ENCODE data around the gene AP4E1.
A peak's percentile ranks its signal among the peaks of the same experiment; 100 is the strongest.
"Not testable (repeated sequence)": the region's sequence is repeated elsewhere in the genome, so short reads cannot be mapped to it uniquely, and the experiment has no call there.

Gene AP4E1

DNA sequence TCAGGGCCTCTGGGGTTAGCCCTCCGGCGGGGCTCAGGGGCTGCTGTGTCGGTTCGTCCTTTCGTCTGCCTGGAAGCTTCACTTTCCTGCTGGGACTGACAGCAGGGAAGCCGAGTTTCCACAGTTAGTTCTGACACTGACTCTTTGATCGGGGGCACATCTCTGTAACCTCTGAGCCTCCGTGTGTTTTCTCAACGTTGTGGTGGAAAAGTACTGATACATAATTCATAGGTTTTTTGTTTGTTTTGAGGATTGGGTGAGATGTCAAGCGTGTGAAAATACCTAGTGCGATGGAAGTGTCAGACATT lies 481 bp downstream of the AP4E1 start:
- ATAC-seq, result no peak
- Mint-ChIP-seq H3K36me3 (peaks cover 61% of the 10 kb centered on the region), H3K4me1 (peaks cover 27% of the 10 kb centered on the region), H3K27ac (peak overlapping the region; percentile 98), H3K4me3 (peak overlapping the region; percentile 84), H3K9me3 (no peaks in the 10 kb centered on the region)
- DNase-seq (ENCODE audit: low spot score in 2 of 2), result no peak

DNA sequence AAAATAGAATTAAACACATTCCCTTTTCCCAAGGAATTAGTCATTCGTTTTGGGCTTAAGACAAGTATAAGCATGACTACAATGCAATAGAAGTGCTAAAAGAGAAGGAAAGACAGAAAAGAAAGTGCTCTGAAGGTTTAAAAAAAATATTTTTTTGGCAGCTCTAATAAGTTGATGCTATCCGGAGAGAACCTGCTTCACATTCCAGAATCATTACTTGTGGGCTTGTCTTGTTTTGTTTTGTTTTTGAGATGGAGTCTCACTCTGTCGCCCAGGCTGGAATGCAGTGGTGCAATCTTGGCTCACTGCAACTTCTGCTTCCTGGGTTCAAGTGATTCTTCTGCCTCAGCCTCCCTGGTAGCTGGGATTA lies 1.9 kb downstream of the AP4E1 start:
- H3K4me1 Mint-ChIP-seq, result peaks cover 27% of the 10 kb centered on the region
- ATAC-seq; H3K27ac Mint-ChIP-seq; H3K9me3 Mint-ChIP-seq; DNase-seq (ENCODE audit: low spot score in 2 of 2): not testable (repeated sequence)
- H3K4me3 Mint-ChIP-seq, result peak overlapping the region; percentile 84
- peaks cover 76% of the 10 kb centered on the region for H3K36me3 Mint-ChIP-seq

DNA sequence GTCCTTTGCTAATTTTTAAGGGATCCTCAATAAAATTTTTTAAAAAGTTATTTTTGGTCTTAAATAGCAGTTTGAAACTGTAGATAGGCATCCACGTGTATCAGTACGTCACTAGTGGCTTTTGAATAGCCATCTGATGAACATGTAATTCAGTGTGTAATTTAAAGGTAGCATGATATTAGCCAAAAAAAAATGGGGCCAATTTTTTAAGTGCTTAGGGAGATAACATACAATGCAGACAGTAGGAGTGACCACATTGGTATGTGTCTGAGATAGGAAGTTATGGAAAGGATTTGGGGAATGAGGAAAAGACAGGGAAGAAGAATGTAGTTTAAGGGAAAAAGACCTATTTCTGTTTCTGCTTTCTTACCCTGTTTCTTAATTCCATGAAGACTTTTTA lies 2.5 kb downstream of the AP4E1 start:
- H3K4me3 Mint-ChIP-seq, result peak overlapping the region; percentile 84

DNA sequence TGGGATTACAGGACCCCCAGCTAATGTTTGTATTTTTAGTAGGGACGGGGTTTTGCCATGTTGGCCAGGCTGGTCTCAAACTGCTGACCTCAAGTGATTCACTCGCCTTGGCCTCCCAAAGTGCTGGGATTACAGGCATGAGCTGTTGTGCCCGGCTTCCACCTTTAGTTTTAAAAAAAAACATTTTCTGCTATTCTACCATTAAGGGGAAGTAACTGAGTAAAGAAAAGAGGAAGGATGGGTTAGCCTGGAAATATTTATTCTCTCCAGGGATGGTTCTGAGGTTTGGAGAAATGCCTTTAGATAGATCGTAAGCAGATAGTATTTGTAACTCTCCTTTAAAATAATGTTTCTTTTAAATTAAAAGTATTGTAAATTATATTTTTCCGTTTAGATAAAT lies 3.1 kb downstream of the AP4E1 start:
- Mint-ChIP-seq H3K9me3 (no peaks in the 10 kb centered on the region), H3K36me3 (peaks cover 88% of the 10 kb centered on the region), H3K4me1 (peaks cover 27% of the 10 kb centered on the region), H3K27ac (no peak overlapping the region), H3K4me3 (no peak overlapping the region)
- DNase-seq (ENCODE audit: low spot score in 2 of 2), result no peak
- ATAC-seq, result no peak

More for the DNA sequence above, 2.5 kb downstream of the AP4E1 start:
- DNase-seq (ENCODE audit: low spot score in 2 of 2) (no peak), ATAC-seq (no peak)
- Mint-ChIP-seq H3K4me1 (peaks cover 27% of the 10 kb centered on the region), H3K36me3 (peaks cover 82% of the 10 kb centered on the region), H3K27ac (no peak overlapping the region), H3K9me3 (no peaks in the 10 kb centered on the region)

DNA sequence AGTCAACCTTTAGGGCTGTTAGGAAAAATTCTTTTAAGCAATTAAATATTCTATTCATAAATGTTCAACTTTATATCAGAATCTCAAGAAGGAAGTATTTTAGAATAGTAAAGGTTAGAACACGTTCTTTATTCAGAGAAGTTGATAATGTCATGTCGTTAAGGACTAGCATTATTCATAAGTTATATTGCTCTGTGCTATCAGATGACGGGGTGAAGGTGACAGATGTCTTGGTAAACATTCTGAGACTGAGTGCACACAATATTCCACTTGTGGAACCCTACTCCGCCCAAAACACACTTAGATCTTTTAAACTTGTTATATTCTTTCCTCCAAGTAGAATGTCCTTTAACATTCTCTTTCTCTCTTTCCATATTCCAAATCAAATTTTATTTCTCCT lies 7.9 kb downstream of the AP4E1 start:
- Mint-ChIP-seq H3K9me3 (no peaks in the 10 kb centered on the region), H3K4me1 (peaks cover 6% of the 10 kb centered on the region), H3K36me3 (peaks cover 100% of the 10 kb centered on the region), H3K27ac (no peak overlapping the region), H3K4me3 (no peak overlapping the region)
- ATAC-seq (no peak), DNase-seq (ENCODE audit: low spot score in 2 of 2) (no peak)

DNA sequence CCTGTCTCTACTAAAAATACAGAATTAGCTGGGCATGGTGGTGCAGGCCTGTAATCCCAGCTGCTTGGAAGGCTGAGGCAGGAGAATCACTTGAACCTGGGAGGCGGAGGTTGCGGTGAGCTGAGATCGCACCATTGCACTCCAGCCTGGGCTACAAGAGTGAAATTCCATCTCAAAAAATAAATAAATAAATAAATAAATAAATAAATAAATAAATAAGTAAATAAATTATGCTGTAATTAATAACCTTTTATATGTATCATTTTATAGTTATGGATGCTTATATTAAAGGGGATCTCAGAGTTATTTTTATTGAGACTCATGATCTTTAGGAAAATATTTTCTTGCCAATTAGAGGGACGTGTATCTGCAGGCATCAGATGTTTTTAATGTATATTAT lies 10.9 kb downstream of the AP4E1 start:
- not testable (repeated sequence) for ATAC-seq; H3K27ac Mint-ChIP-seq; DNase-seq (ENCODE audit: low spot score in 2 of 2); H3K4me1 Mint-ChIP-seq; H3K4me3 Mint-ChIP-seq; H3K9me3 Mint-ChIP-seq
- peaks cover 93% of the 10 kb centered on the region for H3K36me3 Mint-ChIP-seq

DNA sequence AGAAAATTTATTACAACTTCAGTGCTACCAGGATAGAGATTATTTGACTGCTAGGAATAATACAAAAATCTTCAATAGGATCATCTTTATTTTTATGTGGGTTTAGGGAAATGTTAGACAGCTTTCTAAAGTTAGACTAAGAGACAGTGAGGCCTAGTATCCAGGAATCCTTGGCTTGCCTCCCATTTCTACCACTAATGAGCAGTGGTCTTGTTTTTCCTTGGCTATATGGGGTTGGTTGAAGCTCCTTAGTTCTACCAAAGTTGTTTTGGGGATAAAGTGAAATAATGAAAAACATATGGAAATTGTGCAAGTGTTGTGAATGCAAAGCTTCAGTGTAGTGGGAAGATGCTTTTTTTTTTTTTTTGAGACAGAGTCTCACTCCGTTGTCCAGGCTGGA lies 16.8 kb downstream of the AP4E1 start:
- no peak overlapping the region for H3K27ac Mint-ChIP-seq
- H3K9me3 Mint-ChIP-seq, result no peaks in the 10 kb centered on the region
- H3K4me3 Mint-ChIP-seq, result no peak overlapping the region
- ATAC-seq, result no peak
- peaks cover 92% of the 10 kb centered on the region for H3K36me3 Mint-ChIP-seq
- peaks cover 8% of the 10 kb centered on the region for H3K4me1 Mint-ChIP-seq
- DNase-seq (ENCODE audit: low spot score in 2 of 2), result no peak

DNA sequence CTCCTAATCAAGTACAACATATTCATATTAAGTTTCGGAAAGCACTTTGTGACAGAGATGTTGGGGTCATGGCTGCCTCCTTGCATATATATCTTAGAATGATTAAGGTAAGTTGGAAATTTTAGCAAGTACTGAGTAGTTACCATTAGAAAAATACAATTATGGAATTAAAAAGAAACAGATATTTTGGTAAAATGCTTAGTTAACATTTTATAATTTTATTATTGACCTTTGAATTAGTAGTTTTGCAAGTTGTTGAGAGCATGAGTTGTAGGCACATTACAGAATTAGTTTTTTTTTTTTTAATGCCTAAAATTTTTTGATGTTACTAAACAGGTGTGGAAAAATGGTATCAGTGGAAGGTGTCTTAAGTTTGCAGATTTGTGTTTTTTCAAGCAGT lies 20.6 kb downstream of the AP4E1 start:
- no peak overlapping the region for H3K27ac Mint-ChIP-seq
- ATAC-seq, result no peak
- H3K4me1 Mint-ChIP-seq, result no peaks in the 10 kb centered on the region
- H3K4me3 Mint-ChIP-seq, result no peak overlapping the region
- H3K36me3 Mint-ChIP-seq, result peaks cover 93% of the 10 kb centered on the region
- no peak for DNase-seq (ENCODE audit: low spot score in 2 of 2)
- H3K9me3 Mint-ChIP-seq, result no peaks in the 10 kb centered on the region

DNA sequence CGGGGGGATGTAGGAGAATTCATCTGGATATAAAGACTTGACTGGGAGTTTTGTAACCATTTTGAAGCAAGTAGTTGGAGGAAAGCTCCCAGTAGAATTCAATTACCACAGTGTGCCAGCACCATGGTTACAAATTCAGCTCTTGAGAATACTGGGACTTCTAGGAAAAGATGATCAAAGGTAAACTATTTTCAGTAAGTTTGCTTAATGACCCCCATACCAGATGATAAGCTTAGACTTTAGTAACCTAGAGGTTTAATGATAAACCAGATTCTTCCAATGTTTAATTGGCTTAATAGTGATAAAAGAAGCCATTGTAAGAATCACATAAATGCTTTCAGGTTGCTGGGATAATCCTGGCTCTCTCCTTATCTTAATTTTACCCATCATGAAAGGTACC lies 22.3 kb downstream of the AP4E1 start:
- no peaks in the 10 kb centered on the region for H3K4me1 Mint-ChIP-seq
- H3K4me3 Mint-ChIP-seq, result no peak overlapping the region
- no peak overlapping the region for H3K27ac Mint-ChIP-seq
- DNase-seq (ENCODE audit: low spot score in 2 of 2) (no peak), ATAC-seq (no peak)
- H3K36me3 Mint-ChIP-seq, result peaks cover 87% of the 10 kb centered on the region
- no peaks in the 10 kb centered on the region for H3K9me3 Mint-ChIP-seq

DNA sequence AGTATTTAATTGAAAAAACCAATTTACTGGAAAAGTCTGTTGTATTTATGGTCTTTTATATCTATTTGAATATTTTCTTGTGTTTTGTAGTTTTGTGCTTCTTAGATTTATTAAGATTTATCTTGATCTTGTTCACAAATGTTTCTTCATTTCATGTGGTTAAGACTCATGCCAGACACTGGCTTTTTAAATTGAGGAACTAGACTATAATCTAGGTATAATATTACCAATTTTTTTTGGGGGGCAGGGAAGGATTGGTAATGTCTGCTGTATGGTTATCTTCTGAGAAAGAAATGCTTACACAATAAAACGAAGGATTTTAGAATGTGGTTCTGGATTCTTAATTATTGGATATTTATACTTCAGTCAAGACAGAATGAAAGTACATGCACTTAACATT lies 24.9 kb downstream of the AP4E1 start:
- Mint-ChIP-seq H3K27ac (no peak overlapping the region), H3K4me3 (no peak overlapping the region), H3K36me3 (peaks cover 87% of the 10 kb centered on the region), H3K4me1 (no peaks in the 10 kb centered on the region), H3K9me3 (no peaks in the 10 kb centered on the region)
- ATAC-seq, result no peak
- DNase-seq (ENCODE audit: low spot score in 2 of 2), result no peak

DNA sequence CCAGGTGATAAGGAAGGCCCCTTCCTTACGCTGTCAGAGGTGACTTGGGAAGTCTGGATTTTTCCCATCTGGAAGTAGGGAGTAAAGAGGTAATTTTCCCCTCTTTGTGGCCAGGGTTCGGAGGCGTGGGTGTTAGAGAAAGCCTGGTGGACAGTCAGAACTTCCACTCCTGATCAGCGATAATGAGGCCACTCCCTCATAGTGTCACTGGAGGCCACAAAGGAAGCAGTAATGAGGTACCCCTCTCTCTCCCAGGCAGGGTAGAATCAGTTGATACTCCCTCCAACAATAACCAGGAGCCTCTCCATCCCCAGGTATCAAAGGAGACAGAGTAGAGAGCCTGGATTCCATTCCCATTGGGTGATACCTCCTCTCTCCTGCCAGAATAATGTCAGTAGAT lies 30.0 kb downstream of the AP4E1 start:
- Mint-ChIP-seq H3K9me3 (no peaks in the 10 kb centered on the region), H3K36me3 (peaks cover 74% of the 10 kb centered on the region), H3K27ac (no peak overlapping the region), H3K4me1 (no peaks in the 10 kb centered on the region), H3K4me3 (no peak overlapping the region)
- DNase-seq (ENCODE audit: low spot score in 2 of 2) (no peak), ATAC-seq (no peak)

DNA sequence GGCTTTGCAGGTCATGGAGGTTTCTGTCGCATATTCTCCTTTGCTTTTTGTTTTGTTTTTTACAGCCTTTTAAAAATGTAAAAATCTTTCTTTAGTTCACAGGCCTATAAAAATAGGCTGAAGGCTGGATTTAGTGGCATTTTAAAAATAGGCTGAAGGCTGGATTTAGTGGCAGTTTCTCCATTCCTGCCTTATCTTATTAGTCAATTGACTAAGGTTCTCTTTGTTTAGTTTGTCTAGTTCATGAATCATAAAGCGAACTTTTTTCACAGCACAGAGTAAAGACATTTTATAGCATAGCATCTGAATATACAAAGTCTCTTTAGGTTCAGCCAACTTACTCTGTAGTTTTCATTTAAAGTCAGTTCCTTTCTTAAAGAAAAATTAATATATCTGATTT lies 31.4 kb downstream of the AP4E1 start:
- no peak for DNase-seq (ENCODE audit: low spot score in 2 of 2)
- no peak overlapping the region for H3K4me3 Mint-ChIP-seq
- H3K9me3 Mint-ChIP-seq, result no peaks in the 10 kb centered on the region
- no peak for ATAC-seq
- peaks cover 83% of the 10 kb centered on the region for H3K36me3 Mint-ChIP-seq
- H3K4me1 Mint-ChIP-seq, result no peaks in the 10 kb centered on the region
- H3K27ac Mint-ChIP-seq, result no peak overlapping the region

DNA sequence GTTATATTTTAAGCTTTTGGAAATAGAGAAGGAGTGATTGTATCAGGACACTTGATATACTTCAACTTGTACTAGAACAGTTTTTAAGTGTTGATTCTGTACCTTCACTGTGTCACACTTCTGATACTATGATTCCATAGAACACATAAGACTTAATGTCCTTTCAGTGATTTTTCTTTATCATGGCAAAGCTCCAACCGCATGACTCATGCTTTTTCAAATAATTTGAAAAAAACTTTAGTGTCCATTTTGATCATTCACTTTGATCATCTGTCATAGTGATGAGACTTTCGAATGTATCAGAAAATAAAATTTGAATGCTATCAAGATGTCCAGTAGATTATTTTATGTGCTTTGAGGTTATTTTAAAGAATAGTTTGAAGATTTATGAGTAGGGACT lies 32.0 kb downstream of the AP4E1 start:
- H3K9me3 Mint-ChIP-seq, result no peaks in the 10 kb centered on the region
- no peak overlapping the region for H3K27ac Mint-ChIP-seq
- DNase-seq (ENCODE audit: low spot score in 2 of 2) (no peak), ATAC-seq (no peak)
- peaks cover 83% of the 10 kb centered on the region for H3K36me3 Mint-ChIP-seq
- no peak overlapping the region for H3K4me3 Mint-ChIP-seq
- no peaks in the 10 kb centered on the region for H3K4me1 Mint-ChIP-seq

DNA sequence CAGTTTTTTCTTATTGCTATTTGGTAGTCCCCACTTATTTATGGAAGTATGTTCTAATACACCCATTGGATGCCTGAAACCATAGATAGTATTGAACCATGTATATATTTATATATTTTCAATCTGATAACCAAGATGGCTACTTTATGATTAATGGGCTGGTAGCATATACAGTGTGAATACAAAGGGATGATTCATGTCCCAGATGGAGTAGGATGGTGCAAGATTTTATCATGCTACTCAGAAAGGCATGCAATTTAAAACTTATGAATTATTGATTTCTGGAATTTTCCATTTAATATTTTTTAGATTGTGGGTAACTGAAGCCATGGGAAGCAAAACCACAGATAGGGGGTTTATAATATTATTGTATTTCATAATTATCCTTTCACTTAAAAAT lies 35.2 kb downstream of the AP4E1 start:
- Mint-ChIP-seq H3K27ac (no peak overlapping the region), H3K4me3 (no peak overlapping the region), H3K4me1 (no peaks in the 10 kb centered on the region), H3K9me3 (no peaks in the 10 kb centered on the region), H3K36me3 (peaks cover 70% of the 10 kb centered on the region)
- no peak for DNase-seq (ENCODE audit: low spot score in 2 of 2)
- ATAC-seq, result no peak

DNA sequence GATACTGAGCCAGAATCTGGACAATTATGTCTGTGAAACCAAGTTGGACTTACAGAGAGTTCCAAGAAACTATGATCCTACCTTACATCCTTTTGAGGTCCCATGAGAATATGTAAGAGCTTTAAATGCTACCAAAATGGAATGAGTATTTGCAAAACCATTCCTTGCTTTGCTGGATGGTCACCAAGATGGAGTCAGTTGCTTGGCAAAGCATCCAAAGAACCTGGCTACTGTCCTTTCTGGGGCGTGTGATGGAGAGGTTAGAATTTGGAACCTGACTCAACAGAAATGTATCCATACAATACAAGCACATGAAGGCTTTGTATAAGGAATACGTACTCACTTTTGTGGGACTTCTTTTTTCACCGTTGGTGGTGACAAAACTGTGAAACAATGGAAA lies 36.2 kb downstream of the AP4E1 start:
- no peaks in the 10 kb centered on the region for H3K9me3 Mint-ChIP-seq
- DNase-seq (ENCODE audit: low spot score in 2 of 2) (no peak), ATAC-seq (no peak)
- H3K4me3 Mint-ChIP-seq, result no peak overlapping the region
- no peaks in the 10 kb centered on the region for H3K4me1 Mint-ChIP-seq
- H3K36me3 Mint-ChIP-seq, result peaks cover 81% of the 10 kb centered on the region
- H3K27ac Mint-ChIP-seq, result no peak overlapping the region

DNA sequence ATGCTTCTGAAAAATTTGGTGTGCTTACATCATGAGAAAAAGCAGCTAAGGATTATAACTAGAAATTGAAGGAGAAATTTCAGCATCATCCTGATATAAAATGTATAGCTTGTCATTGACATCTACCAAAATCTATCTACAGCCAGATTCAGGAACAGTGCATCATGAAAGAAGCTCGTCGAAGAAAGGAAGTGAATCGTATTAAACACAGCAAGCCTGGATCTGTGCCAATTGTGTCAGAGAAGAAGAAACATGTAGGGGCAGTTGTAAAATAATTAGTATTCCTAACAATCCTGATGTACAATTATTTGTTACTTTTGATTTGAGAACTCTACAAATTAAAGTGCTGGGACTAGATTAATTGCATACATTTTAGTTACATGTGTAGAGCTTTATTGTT lies 37.2 kb downstream of the AP4E1 start:
- no peak for DNase-seq (ENCODE audit: low spot score in 2 of 2)
- Mint-ChIP-seq H3K9me3 (no peaks in the 10 kb centered on the region), H3K4me3 (no peak overlapping the region), H3K27ac (no peak overlapping the region), H3K36me3 (peaks cover 87% of the 10 kb centered on the region), H3K4me1 (no peaks in the 10 kb centered on the region)
- ATAC-seq, result no peak

DNA sequence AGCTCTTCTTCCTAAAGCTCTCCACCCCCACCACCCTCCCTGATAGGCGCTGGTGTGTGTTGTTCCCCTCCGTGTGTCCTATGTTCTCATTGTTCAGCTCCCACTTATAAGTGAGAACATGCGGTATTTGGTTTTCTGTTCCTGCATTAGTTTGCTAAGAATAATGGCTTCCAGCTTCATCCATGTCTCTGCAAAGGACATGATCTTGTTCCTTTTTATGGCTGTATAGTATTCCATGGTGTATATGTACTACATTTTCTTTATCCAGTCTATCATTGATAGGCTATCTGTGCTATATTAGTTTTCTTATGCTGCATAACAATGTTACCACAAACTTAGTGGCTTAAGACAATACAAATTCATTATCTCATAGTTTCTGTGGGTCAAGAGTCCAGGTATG lies 42.3 kb downstream of the AP4E1 start:
- DNase-seq (ENCODE audit: low spot score in 2 of 2); H3K4me1 Mint-ChIP-seq; ATAC-seq; H3K9me3 Mint-ChIP-seq; H3K27ac Mint-ChIP-seq; H3K4me3 Mint-ChIP-seq: not testable (repeated sequence)
- H3K36me3 Mint-ChIP-seq, result peaks cover 86% of the 10 kb centered on the region
